Right ventricle myocardium superior (tissue), 1 donor: Measurements from ENCODE around the gene COL6A2. TPM values are rescaled to one million over a fixed set of nuclear protein-coding genes. Genes with fewer than 3 reads are reported as not detected.
"Not testable (repeated sequence)": the region's sequence is repeated elsewhere in the genome, so short reads cannot be mapped to it uniquely, and the experiment has no call there.

Experiments
- ATAC-seq: fragments of 200-7000 bp; cut with Tn5 transposase; one replicate; pipeline ENCODE4 v1.9.1; 2020; ENCODE audit warnings: mild to moderate bottlenecking; ENCODE audit not compliant: poor library complexity
- DNase-seq: peaks from one replicate; pipeline ENCODE4 v3.0.0-alpha.2; 2020
- intact Hi-C: fragments of 100-400 bp; cut with DNase I; formaldehyde crosslinking; loops from one replicate; pipeline ENCODE4 v1.11.2; 2022
- total RNA-seq: library from RNA; stranded (reverse); fragmentation: NEBNext Ultra II Directional; extraction: Animal tissue kit (Norgen Biotek cat#: 25700); gene quantifications from one replicate; pipeline ENCODE4 v1.2.1, GENCODE V29; 2021
- donor health status: DM: no; HTN: yes; CAD: no; lungs with severe emphysema.

Gene COL6A2
- total RNA-seq, 1 donor from 2014 or later = 191 TPM

DNA sequence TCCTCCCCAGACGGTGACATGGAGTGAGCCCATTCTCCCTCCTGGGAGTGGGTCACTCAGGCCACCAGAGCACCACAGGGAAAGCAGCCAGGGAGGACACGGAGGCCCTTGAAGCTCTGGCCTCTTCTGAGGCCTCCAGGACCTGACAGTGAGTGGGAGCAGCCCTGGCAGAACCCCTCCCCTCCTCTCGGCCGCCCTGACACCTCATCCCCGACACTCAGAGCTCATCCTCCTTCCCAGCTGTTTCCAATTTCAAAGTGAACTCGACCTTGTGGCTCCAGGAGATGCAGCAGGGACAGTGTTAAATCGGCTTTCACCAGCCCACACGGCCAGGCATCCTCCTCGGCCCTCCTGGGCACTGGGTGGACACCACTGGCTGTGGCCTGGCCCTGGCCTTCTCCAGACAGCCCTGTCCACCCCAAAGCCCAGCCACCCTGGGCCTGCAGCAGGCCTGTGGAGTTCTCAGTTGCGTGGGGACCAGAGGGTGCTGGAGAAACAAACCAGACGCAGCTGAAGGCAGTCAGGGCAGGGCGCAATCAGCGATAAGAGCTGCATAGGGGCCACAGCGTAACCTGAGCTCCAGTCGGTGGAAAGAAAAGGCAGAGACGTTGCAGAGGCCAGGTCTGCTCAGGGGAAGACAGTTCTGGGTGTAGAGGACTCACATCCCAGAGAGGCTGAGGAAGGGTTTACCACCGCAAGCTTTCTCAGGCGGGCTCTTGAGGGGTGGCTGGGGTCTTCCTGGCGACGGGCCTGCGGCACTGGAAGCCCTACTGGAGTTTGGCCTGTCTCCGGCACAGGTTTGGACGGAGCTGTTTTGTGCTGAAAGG is 30.4 kb downstream of the COL6A2 start:
- peak; percentile 74 for ATAC-seq
- intact Hi-C loops = no loop called here
- peak; percentile 78 for DNase-seq

- intact Hi-C loops = no loop called here
- ATAC-seq (peak; percentile 8), DNase-seq (peak; percentile 49)
Observed at GRCh38 chr21:46128933-46129571, 31.1 kb downstream of the COL6A2 start.

- intact Hi-C loops = no loop called here
- DNase-seq (peak; percentile 37), ATAC-seq (no peak)
Observed at GRCh38 chr21:46129846-46130651, 32.1 kb downstream of the COL6A2 start.

- intact Hi-C loops = no loop called here
- ATAC-seq (peak; percentile 8), DNase-seq (peak; percentile 50)
Observed at GRCh38 chr21:46130831-46131587, 33.1 kb downstream of the COL6A2 start.

DNA sequence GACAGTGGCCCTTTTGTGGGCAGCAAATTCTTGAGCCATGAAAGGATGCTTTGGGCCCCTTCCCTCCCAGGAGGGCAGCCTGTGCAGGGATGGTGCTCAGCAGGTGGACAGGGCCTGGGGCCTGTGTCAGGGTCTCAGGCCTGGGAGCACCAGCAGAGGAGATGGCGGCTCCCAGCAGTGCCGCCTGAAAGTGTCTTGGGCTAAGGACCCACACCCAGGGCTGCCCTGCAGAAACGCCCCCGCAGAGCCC is 33.6 kb downstream of the COL6A2 start:
- DNase-seq (no peak), ATAC-seq (peak; percentile 1)
- intact Hi-C loops = no loop called here

DNA sequence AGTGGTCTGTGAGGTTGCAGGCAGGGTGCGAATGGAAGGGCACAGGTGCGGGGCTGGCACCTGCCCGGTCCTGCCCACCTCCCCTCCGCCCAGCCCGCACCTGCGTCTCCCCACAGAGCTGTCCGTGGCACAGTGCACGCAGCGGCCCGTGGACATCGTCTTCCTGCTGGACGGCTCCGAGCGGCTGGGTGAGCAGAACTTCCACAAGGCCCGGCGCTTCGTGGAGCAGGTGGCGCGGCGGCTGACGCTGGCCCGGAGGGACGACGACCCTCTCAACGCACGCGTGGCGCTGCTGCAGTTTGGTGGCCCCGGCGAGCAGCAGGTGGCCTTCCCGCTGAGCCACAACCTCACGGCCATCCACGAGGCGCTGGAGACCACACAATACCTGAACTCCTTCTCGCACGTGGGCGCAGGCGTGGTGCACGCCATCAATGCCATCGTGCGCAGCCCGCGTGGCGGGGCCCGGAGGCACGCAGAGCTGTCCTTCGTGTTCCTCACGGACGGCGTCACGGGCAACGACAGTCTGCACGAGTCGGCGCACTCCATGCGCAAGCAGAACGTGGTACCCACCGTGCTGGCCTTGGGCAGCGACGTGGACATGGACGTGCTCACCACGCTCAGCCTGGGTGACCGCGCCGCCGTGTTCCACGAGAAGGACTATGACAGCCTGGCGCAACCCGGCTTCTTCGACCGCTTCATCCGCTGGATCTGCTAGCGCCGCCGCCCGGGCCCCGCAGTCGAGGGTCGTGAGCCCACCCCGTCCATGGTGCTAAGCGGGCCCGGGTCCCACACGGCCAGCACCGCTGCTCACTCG is 34.1 kb downstream of the COL6A2 start:
- ATAC-seq = no peak
- intact Hi-C loops = no loop called here

DNA sequence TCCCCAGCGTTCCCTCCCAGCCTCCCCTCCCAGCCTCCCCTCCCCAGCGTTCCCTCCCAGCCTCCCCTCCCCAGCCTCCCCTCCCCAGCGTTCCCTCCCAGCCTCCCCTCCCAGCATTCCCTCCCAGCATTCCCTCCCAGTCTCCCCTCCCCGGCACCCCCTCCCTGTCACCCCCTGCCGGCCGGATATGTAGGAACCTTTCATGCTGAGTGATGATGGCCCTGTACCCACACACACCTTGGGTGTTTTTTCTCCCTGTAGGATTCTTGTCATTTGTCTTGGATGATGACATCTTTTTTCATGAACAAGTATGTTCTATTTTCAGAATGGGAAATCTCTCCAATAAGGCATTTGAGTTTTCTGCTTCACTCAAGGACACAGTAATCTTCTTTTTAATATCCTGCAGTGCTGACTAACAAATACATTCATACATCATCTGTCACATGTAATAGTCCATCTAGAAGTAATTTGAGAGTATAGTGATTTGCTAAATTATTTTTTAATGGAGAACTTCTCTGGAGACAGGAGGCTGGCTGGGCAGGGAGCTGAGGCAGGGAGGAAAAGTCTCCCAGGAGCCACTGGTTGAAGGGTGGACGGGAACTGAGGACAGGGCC is 38.0 kb downstream of the COL6A2 start:
- DNase-seq (no peak), ATAC-seq (no peak)
- intact Hi-C loops = no loop called here

More for the DNA sequence above, 34.1 kb downstream of the COL6A2 start:
- no peak for DNase-seq

DNA sequence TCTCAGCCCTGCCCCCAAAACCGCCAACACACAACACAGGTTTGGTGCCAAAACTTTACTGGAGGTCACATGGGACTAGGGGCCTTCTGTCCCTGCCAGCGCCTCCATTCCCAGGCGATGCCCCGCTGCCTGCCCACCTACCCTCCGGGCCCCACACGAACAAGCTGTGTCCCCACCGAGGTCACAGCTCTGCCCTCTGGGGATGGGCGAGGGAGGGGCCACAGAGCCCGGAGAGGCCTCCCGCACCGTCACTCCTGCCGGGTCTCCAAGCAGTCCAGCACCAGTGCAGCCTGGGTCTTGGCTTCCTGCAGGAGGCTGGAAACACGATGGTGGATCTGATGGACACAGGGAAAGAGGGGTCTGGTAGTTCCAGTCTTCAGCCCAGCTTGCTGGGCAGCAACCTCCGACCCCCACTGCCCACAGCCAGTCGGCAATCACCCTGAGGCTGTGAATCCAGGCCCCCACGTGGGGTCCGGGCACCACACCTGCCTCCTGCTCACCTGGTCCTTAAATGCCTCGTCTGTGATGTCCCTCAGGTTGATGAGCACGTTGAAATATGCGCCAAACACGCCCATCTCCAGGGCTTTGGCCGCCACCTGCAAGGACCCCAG is 38.9 kb downstream of the COL6A2 start:
- no peak for ATAC-seq
- DNase-seq = no peak
- intact Hi-C loops = no loop called here

DNA sequence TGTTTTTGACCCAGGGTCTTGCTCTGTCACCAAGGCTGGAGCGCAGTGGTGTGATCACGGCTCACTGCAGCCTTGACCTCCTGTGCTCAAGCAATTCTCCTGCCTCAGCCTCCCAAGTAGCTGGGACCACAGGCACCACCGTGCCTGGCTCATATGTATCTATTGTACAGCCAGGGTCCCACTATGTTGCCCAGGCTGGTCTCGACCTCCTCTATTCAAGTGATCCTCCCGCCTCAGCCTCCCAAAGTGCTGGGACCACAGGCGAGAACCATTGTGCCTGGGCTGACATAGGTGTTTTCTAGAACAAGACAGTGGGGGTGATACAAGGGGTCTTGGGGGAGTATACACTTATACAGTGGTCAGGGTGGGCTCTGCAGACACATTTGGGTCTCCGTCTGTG is 40.0 kb downstream of the COL6A2 start:
- intact Hi-C loops = no loop called here
- DNase-seq = no peak
- no peak for ATAC-seq

DNA sequence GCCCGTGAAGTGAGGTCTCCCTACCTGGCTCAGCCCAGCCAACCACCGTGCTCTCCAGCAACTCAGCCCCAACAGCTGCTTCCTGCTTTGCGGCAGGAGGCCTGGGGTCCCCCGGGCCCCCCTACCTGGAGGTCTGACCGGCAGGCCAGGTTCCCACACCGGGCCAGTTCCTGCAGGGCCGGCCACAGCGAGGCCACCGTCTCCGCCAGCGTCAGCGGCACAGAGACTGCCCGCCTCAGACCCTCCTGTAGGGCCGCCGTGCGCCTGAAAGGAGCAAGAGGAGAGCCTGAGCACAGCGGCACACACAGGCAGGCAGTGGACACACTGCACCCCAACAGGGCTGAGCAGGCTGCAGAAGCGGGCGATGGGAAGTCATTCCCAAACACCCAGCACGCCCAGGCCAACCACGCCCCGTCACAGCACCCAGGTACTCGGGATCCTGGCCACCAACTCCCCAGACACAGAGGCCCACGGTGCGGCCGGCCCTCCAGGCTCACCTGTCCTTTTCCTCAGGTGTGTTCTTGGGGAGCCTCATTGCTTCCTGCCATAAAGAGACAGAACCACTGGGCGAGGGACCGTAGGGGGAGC is 40.6 kb downstream of the COL6A2 start:
- intact Hi-C loops = no loop called here
- ATAC-seq = no peak
- DNase-seq = no peak

- intact Hi-C loops = loop anchor here (10.0 kb wide), 1 partner anchor 115 kb away; no protein-coding TSS in a partner anchor
- DNase-seq (no peak), ATAC-seq (no peak)
Observed at GRCh38 chr21:46139686-46140085, 41.8 kb downstream of the COL6A2 start.

- intact Hi-C loops = loop anchor here (10.0 kb wide), 1 partner anchor 114 kb away; no protein-coding TSS in a partner anchor
- DNase-seq = peak; percentile 7
- ATAC-seq = not testable (repeated sequence)
Observed at GRCh38 chr21:46140352-46141003, 42.6 kb downstream of the COL6A2 start.

- peak; percentile 33 for DNase-seq
- intact Hi-C loops = loop anchor here (10.0 kb wide), 1 partner anchor 113 kb away; no protein-coding TSS in a partner anchor
- no peak for ATAC-seq
Observed at GRCh38 chr21:46141767-46142581, 44.1 kb downstream of the COL6A2 start.

- intact Hi-C loops = loop anchor here (10.0 kb wide), 1 partner anchor 112 kb away; no protein-coding TSS in a partner anchor
- DNase-seq (peak; percentile 36), ATAC-seq (no peak)
Observed at GRCh38 chr21:46142582-46143473, 44.9 kb downstream of the COL6A2 start.
